GM12801 (cell line): Measurements from ENCODE around the gene CHD2.

Experiments used
- CTCF ChIP-seq: IDR thresholded peaks from one replicate; pipeline ENCODE4 v1.5.1; 2011; ENCODE audit warnings: control low read depth; ENCODE audit not compliant: insufficient read length; ENCODE audit errors: extremely low read depth

Gene CHD2

GRCh38 chr15:92971713-92972112, 71.6 kb downstream of the CHD2 start:
- TF ChIP-seq CTCF: no peak

- no peak for TF ChIP-seq CTCF
Observed at GRCh38 chr15:92974183-92974915, 74.2 kb downstream of the CHD2 start.

- no peak for TF ChIP-seq CTCF
Observed at GRCh38 chr15:92979011-92979701, 79.0 kb downstream of the CHD2 start.

DNA sequence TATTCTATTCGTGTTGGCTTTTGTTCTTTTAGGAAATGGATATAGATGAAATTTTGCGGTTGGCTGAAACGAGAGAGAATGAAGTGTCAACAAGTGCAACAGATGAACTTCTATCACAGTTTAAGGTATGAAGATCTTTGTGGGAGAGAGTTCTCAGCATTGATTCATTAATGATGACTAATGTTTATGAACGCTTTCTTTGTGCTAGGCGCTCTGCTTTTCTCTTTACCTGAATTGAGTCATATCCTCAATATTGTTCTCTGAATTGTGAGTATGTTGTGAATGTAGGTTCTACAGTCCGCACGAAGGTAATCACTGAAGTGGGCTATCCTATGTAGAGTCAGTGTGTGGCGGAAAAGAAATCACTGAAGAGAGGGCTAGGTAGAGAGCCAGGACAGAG, 81.2 kb downstream of the CHD2 start:
- TF ChIP-seq CTCF: no peak

DNA sequence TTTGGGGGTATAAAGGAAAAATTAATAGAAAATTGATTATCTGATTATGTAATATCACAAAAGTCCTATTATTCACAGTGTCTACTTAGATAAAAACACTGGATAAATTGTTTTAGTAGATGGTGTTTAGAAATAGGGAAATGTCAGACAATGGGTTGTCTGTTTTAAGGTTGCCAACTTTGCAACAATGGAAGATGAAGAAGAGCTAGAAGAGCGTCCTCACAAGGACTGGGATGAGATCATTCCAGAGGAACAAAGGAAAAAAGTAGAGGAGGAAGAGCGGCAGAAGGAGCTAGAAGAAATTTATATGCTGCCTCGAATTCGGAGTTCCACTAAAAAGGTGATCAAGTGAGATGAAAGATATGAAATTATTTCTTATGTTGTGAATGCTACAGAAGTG, 84.0 kb downstream of the CHD2 start:
- TF ChIP-seq CTCF: no peak

DNA sequence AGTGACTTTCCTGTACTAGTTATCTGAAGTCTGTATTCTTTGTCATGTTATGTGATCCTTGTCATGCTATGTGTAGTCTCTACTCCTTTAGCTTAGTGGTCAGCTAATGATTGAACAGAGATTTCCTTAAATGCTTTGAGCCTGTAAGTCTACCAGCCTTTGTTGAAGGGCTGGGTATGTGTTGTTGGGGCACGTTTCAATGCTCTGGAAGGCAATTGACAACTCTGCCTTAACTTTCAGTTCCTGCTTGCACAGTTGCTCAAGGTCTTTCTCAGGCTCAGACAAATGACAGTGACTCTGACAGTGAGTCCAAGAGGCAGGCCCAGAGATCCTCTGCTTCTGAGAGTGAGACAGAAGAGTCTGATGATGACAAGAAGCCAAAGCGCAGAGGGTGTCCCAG, 89.3 kb downstream of the CHD2 start:
- no peak for TF ChIP-seq CTCF

GRCh38 chr15:92990031-92990430, 89.9 kb downstream of the CHD2 start:
- no peak for TF ChIP-seq CTCF
